ENCODE results near the gene PCSK6.

The PCSK6 gene

DNA sequence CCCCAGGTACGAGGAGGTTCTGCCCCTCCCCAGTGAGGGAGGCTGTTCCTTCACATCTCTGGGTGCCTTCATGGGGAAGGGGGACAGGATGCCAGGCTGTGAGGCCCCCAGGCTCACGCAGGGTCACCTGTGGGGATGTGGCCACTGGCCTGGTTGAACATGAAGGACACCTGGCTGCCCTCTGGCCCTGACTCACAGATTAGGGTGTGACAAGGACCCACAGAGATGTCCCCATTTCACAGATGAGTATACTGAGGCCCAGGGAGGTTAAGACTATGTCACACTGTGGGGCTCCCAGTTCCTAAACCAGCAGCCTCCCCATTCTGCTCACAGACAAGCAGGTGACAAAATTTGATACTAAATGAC is 42.4 kb downstream of the PCSK6 start:
- Histone ChIP-seq H3K4me1 (ENCODE audit: control insufficient read depth in 1 of 2, insufficient read depth in 2 of 2, low read length in 2 of 2) (peaks cover 0 to 10% of the 10 kb centered on the region in 2 donors), H3K27ac (ENCODE audit: low read length) (no peak overlapping the region), H3K9me3 (ENCODE audit: control insufficient read depth in 1 of 2, low read length in 2 of 2) (no peaks in the 10 kb centered on the region), H3K4me3 (ENCODE audit: low read depth in 1 of 2, low read length in 2 of 2) (no peak overlapping the region), H3K27me3 (ENCODE audit: low read depth, low read length) (no peaks in the 10 kb centered on the region), H3K36me3 (ENCODE audit: control insufficient read depth in 1 of 2, insufficient read depth in 2 of 2, low read length in 2 of 2) (no peaks in the 10 kb centered on the region)

DNA sequence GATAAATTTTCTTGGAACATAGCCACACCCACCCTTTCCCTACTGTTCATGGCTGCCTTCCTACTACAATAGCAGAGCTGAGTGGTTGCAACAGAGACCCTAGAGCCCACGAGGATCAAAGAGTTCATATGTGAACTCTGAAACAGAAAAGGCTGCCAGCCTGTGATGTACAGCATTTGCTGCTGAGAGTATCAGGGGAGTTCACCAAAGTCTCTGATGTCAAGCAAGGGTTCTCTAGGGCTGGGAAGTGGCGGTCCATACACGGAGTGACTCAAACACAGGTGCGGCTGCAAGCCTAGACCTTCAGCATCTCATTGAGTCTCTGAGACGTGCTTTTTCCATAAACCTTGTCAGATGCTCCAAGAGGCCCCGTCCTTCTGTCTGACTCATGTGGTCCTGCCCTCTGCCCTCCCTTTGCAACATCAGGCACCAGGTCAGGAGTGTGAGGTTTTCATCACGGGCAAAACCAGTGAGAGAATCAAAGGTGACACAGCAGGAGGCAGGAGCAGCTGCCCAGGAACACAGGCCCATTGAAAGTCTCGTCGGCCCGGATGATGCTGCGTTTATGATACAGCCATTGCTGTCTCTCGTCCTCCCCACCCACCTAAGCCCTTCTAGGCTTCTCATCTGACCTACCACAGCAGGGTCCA is 42.9 kb downstream of the PCSK6 start:
- H3K36me3 ChIP-seq (ENCODE audit: control insufficient read depth in 1 of 2, insufficient read depth in 2 of 2, low read length in 2 of 2) = no peaks in the 10 kb centered on the region
- H3K27ac ChIP-seq (ENCODE audit: low read length) = no peak overlapping the region
- H3K9me3 ChIP-seq (ENCODE audit: control insufficient read depth in 1 of 2, low read length in 2 of 2) = no peaks in the 10 kb centered on the region
- no peak overlapping the region for H3K4me3 ChIP-seq (ENCODE audit: low read depth in 1 of 2, low read length in 2 of 2)
- H3K4me1 ChIP-seq (ENCODE audit: control insufficient read depth in 1 of 2, insufficient read depth in 2 of 2, low read length in 2 of 2) = peaks cover 0 to 10% of the 10 kb centered on the region in 2 donors
- H3K27me3 ChIP-seq (ENCODE audit: low read depth, low read length) = no peaks in the 10 kb centered on the region

DNA sequence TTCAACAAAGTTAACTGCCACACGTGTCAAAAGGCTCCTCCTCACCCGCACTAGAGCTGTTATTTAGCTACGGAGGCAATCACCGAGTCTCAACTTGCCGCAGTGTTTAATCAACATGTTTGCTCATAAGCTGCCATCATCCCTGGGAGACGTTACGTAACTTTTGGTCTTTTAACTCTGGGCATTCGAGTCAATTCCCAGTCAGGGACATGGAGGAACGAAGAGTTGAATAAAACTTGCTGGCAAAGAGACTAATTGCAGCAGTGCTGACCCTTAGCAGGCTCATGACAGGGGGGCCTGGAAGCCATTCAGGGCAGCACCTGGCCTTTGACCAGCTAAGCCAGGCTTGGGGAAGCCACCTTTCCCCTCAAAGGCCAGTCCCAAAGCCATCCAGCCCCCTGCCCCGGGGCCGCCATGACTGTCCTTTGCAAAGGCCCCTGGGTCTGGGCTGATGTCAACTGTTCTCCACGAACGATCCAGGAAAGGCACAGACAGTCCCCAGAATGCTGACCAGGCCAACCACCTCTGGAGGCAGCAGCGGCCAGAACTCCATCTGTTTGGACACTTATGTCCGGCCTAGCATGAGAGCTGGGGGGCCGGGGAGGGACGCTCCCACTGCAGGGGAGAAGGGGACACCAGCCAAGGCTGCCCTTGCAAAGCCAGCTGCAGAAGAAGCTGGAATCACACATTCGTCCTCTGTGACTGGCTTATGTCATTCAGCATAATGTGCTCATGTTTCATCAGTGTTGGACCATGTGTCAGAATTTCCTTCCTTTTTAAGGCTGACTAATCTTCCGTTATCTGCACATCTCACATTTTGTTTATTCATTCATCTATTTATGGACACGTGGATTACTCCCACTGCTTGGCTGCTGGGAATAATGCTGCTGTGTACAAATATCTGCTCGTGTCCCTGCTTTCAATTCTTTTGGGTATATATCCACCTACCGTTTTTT is 43.7 kb downstream of the PCSK6 start:
- Histone ChIP-seq H3K4me1 (ENCODE audit: control insufficient read depth in 1 of 2, insufficient read depth in 2 of 2, low read length in 2 of 2) (peaks cover 0 to 16% of the 10 kb centered on the region in 2 donors), H3K27ac (ENCODE audit: low read length) (no peak overlapping the region)

GRCh38 chr15:101444807-101445508 is 44.5 kb downstream of the PCSK6 start:
- Histone ChIP-seq H3K36me3 (ENCODE audit: control insufficient read depth in 1 of 2, insufficient read depth in 2 of 2, low read length in 2 of 2) (no peaks in the 10 kb centered on the region), H3K27ac (ENCODE audit: low read length) (no peak overlapping the region), H3K4me1 (ENCODE audit: control insufficient read depth in 1 of 2, insufficient read depth in 2 of 2, low read length in 2 of 2) (peaks cover 0 to 24% of the 10 kb centered on the region in 2 donors), H3K4me3 (ENCODE audit: low read depth in 1 of 2, low read length in 2 of 2) (no peak overlapping the region), H3K9me3 (ENCODE audit: control insufficient read depth in 1 of 2, low read length in 2 of 2) (no peaks in the 10 kb centered on the region), H3K27me3 (ENCODE audit: low read depth, low read length) (no peaks in the 10 kb centered on the region)

More for the DNA sequence above, 43.7 kb downstream of the PCSK6 start:
- H3K36me3 ChIP-seq (ENCODE audit: control insufficient read depth in 1 of 2, insufficient read depth in 2 of 2, low read length in 2 of 2) = no peaks in the 10 kb centered on the region
- no peaks in the 10 kb centered on the region for H3K27me3 ChIP-seq (ENCODE audit: low read depth, low read length)
- no peak overlapping the region for H3K4me3 ChIP-seq (ENCODE audit: low read depth in 1 of 2, low read length in 2 of 2)
- H3K9me3 ChIP-seq (ENCODE audit: control insufficient read depth in 1 of 2, low read length in 2 of 2) = no peaks in the 10 kb centered on the region

DNA sequence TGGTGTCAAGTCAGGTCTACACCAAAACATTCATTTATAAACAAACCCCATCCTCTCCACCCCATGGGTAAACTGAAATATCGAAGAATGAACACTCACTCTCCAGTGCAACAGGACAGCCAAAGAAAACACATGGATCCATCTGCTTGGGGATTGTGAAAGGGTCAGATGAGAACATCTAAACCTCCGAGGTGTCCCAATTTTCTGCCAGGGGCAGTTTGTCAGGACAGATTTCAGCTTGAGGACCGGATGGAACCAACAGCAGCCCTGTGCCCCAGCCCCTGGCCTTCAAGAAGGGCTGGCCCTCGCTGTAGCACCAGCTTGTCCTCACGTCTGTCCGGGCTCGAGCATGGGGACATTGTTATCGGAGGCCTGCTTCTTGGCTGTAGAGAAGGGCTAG is 45.5 kb downstream of the PCSK6 start:
- H3K4me3 ChIP-seq (ENCODE audit: low read depth in 1 of 2, low read length in 2 of 2) = no peak overlapping the region
- H3K4me1 ChIP-seq (ENCODE audit: control insufficient read depth in 1 of 2, insufficient read depth in 2 of 2, low read length in 2 of 2) = peaks cover 0 to 30% of the 10 kb centered on the region in 2 donors
- H3K27me3 ChIP-seq (ENCODE audit: low read depth, low read length) = no peaks in the 10 kb centered on the region
- no peaks in the 10 kb centered on the region for H3K9me3 ChIP-seq (ENCODE audit: control insufficient read depth in 1 of 2, low read length in 2 of 2)
- H3K27ac ChIP-seq (ENCODE audit: low read length) = no peak overlapping the region
- H3K36me3 ChIP-seq (ENCODE audit: control insufficient read depth in 1 of 2, insufficient read depth in 2 of 2, low read length in 2 of 2) = no peaks in the 10 kb centered on the region

GRCh38 chr15:101442272-101442671 is 47.2 kb downstream of the PCSK6 start:
- H3K36me3 ChIP-seq (ENCODE audit: control insufficient read depth in 1 of 2, insufficient read depth in 2 of 2, low read length in 2 of 2) = no peaks in the 10 kb centered on the region
- H3K4me3 ChIP-seq (ENCODE audit: low read depth in 1 of 2, low read length in 2 of 2) = no peak overlapping the region
- H3K27me3 ChIP-seq (ENCODE audit: low read depth, low read length) = no peaks in the 10 kb centered on the region
- H3K9me3 ChIP-seq (ENCODE audit: control insufficient read depth in 1 of 2, low read length in 2 of 2) = no peaks in the 10 kb centered on the region
- peaks cover 0 to 34% of the 10 kb centered on the region in 2 donors for H3K4me1 ChIP-seq (ENCODE audit: control insufficient read depth in 1 of 2, insufficient read depth in 2 of 2, low read length in 2 of 2)
- H3K27ac ChIP-seq (ENCODE audit: low read length) = no peak overlapping the region

DNA sequence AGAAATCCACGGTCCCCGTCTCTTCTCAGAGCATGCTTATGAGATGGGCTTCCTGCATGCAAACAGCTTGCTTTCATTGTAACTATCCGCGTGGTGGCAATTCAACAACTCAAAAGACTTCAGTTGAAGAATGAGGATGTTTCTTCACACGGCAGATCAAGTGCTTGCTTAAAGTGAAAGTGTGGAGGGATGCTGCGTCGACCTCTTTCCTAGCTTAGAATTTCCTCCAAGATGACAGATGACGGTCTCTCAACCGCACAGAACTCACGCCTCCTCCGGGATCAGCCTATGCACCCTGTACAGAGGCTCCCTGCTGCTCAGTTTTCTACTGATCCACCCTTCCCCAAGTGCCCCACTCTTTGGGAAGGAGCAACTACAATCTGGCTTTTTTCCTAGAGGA is 47.8 kb downstream of the PCSK6 start:
- no peaks in the 10 kb centered on the region for H3K36me3 ChIP-seq (ENCODE audit: control insufficient read depth in 1 of 2, insufficient read depth in 2 of 2, low read length in 2 of 2)
- H3K4me3 ChIP-seq (ENCODE audit: low read depth in 1 of 2, low read length in 2 of 2) = peak overlapping the region; percentile 9 to 21
- no peaks in the 10 kb centered on the region for H3K27me3 ChIP-seq (ENCODE audit: low read depth, low read length)
- no peaks in the 10 kb centered on the region for H3K9me3 ChIP-seq (ENCODE audit: control insufficient read depth in 1 of 2, low read length in 2 of 2)
- no peak overlapping the region for H3K27ac ChIP-seq (ENCODE audit: low read length)
- peaks cover 0 to 34% of the 10 kb centered on the region in 2 donors for H3K4me1 ChIP-seq (ENCODE audit: control insufficient read depth in 1 of 2, insufficient read depth in 2 of 2, low read length in 2 of 2)

DNA sequence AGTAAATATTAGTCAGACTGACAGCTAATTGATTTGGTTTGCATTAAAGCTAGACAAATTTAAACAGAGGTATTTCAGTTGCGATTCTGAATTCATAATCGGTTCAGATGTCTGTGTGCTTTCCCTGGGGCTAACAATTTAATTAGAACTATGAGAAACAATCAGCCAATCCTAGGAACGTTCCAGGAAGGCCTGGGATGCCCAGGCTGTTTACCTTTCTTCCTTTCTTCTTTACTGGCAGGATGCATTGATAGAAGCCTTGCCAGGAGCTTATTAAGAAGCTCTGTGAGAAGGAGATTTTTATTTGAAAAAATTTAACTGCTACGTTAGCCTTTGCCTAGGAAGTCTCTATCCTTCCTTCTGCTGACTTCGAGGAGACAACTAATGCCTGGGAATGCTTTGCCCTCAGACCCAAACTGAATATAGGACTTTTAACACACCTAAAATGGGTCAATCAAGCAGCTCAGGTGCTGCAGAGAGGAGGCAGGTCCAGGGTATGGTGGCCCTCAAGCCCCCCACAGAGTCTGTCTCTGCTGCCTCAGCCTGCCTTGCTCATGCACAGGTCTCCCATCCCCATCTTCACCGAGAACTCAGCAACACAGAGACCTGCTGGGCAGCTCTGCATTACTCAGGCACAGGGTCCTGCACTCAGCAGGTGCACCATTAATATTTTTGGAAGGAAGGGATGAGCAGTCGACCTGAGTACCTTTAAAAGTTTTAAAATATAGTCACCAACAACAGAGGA is 48.5 kb downstream of the PCSK6 start:
- H3K4me1 ChIP-seq (ENCODE audit: control insufficient read depth in 1 of 2, insufficient read depth in 2 of 2, low read length in 2 of 2) = peaks cover 0 to 29% of the 10 kb centered on the region in 2 donors

GRCh38 chr15:101439920-101440319 is 49.6 kb downstream of the PCSK6 start:
- no peaks in the 10 kb centered on the region for H3K36me3 ChIP-seq (ENCODE audit: control insufficient read depth in 1 of 2, insufficient read depth in 2 of 2, low read length in 2 of 2)
- no peak overlapping the region for H3K27ac ChIP-seq (ENCODE audit: low read length)
- H3K4me1 ChIP-seq (ENCODE audit: control insufficient read depth in 1 of 2, insufficient read depth in 2 of 2, low read length in 2 of 2) = peaks cover 0 to 24% of the 10 kb centered on the region in 2 donors
- no peaks in the 10 kb centered on the region for H3K9me3 ChIP-seq (ENCODE audit: control insufficient read depth in 1 of 2, low read length in 2 of 2)
- no peaks in the 10 kb centered on the region for H3K27me3 ChIP-seq (ENCODE audit: low read depth, low read length)
- H3K4me3 ChIP-seq (ENCODE audit: low read depth in 1 of 2, low read length in 2 of 2) = no peak overlapping the region

More for the DNA sequence above, 48.5 kb downstream of the PCSK6 start:
- Histone ChIP-seq H3K4me3 (ENCODE audit: low read depth in 1 of 2, low read length in 2 of 2) (peak overlapping the region in 1 of 2 donors; percentile 21), H3K27ac (ENCODE audit: low read length) (no peak overlapping the region), H3K9me3 (ENCODE audit: control insufficient read depth in 1 of 2, low read length in 2 of 2) (no peaks in the 10 kb centered on the region), H3K36me3 (ENCODE audit: control insufficient read depth in 1 of 2, insufficient read depth in 2 of 2, low read length in 2 of 2) (no peaks in the 10 kb centered on the region), H3K27me3 (ENCODE audit: low read depth, low read length) (no peaks in the 10 kb centered on the region)

DNA sequence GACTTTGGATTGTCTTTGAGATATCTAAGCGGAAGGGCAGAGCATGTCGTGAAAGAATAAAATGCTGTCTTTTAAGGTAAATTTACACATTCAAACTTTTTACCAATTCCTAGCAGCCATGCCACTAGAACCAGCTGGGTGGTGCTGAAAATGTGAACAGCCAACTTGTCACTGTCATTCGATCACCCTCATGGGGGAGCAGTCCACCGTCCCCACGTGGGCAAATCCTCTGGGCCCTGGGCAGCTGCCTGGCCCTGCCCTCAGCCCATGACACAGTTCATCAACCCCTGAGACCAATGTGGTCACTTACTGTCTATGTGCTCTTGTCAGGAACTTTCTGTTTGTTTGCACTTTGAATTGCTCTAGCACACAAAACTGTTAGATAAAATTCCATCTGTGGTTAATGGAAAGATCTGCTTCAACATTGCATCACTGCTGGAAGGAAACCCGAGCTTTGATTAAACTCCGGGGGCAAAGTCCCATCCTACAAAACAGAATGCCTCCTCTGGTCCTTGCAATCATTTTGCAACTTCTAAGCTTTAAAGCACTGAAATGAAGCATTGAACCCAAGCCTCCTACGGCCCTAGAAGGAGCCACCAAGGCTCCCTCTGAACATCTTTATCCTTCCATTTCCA is 50.1 kb downstream of the PCSK6 start:
- Histone ChIP-seq H3K4me3 (ENCODE audit: low read depth in 1 of 2, low read length in 2 of 2) (no peak overlapping the region), H3K27me3 (ENCODE audit: low read depth, low read length) (no peaks in the 10 kb centered on the region), H3K27ac (ENCODE audit: low read length) (no peak overlapping the region), H3K9me3 (ENCODE audit: control insufficient read depth in 1 of 2, low read length in 2 of 2) (no peaks in the 10 kb centered on the region), H3K36me3 (ENCODE audit: control insufficient read depth in 1 of 2, insufficient read depth in 2 of 2, low read length in 2 of 2) (no peaks in the 10 kb centered on the region), H3K4me1 (ENCODE audit: control insufficient read depth in 1 of 2, insufficient read depth in 2 of 2, low read length in 2 of 2) (peaks cover 0 to 24% of the 10 kb centered on the region in 2 donors)

Data from muscle layer of duodenum (tissue), 2 donors.